GM18507 (cell line): ENCODE data around the gene MRPS22.
"Not testable (repeated sequence)": the region's sequence is repeated elsewhere in the genome, so short reads cannot be mapped to it uniquely, and the experiment has no call there.

Experiments
- DNase-seq: peaks from one replicate; pipeline ENCODE4 v3.0.0; 2011; ENCODE audit warnings: low read depth; ENCODE audit not compliant: insufficient read length; ENCODE audit errors: extremely low spot score
- FAIRE-seq: peaks from 2 replicates; lab custom pipeline; 2011; peaks lifted over from hg19 to GRCh38; lab: Jason Lieb, UNC

Gene MRPS22

GRCh38 chr3:139382291-139382690 is 38.5 kb downstream of the MRPS22 start:
- DNase-seq, FAIRE-seq: not testable (repeated sequence)

- DNase-seq, result no peak
- no peak for FAIRE-seq
These were observed 44.3 kb downstream of the MRPS22 start for GRCh38 chr3:139388077-139388476.

- no peak for FAIRE-seq
These were observed 45.2 kb downstream of the MRPS22 start for GRCh38 chr3:139388821-139389551.

GRCh38 chr3:139389552-139390368 is 45.9 kb downstream of the MRPS22 start, which contains the start of gene COPB2:
Gene COPB2 (minus strand): TSS chr3:139389647. CDS start chr3:139389550, 97 bp downstream.
- FAIRE-seq (peak; percentile 99), DNase-seq (peak; percentile 96)

More at GRCh38 chr3:139388821-139389551, 45.2 kb downstream of the MRPS22 start:
- peak; percentile 4 for DNase-seq

- DNase-seq (no peak), FAIRE-seq (no peak)
These were observed 50.3 kb downstream of the MRPS22 start for GRCh38 chr3:139394116-139394515.

GRCh38 chr3:139396707-139397106 is 52.9 kb downstream of the MRPS22 start:
- FAIRE-seq (no peak), DNase-seq (no peak)

- DNase-seq, FAIRE-seq: not testable (repeated sequence)
These were observed 57.3 kb downstream of the MRPS22 start for GRCh38 chr3:139401155-139401554.
